K562 (cell line): ENCODE data around the gene CTNNBL1. TPM values are rescaled to one million over a fixed set of nuclear protein-coding genes. Genes with fewer than 3 reads are reported as not detected.
A peak's percentile ranks its signal among the peaks of the same experiment; 100 is the strongest.

Experiments
- ARNT ChIP-seq, 2 experiments: fragments of 450-650 bp; IDR thresholded peaks; 2 replicates each; pipeline ENCODE4 v1.6.1; 2016; ENCODE audit warnings: mild to moderate bottlenecking in 1 of 2
- HDAC2 ChIP-seq: fragments of 450-650 bp; IDR thresholded peaks from 2 replicates; pipeline ENCODE4 v1.6.1; 2016; ENCODE audit warnings: mild to moderate bottlenecking
- ZNF282 ChIP-seq: sonication (generic); formaldehyde crosslinking; IDR thresholded peaks from 2 replicates; pipeline ENCODE4 v1.8.1; 2023; ENCODE audit warnings: missing genetic modification reagents
- polyA plus RNA-seq, 8 experiments: library from polyadenylated mRNA; depleted of rRNA in 4 of 8; stranded (reverse) in 5 of 8; unstranded in 3 of 8; fragments of >200 nt; fragmentation: Nextera tagmentation in 2 of 8; fragmentation: Illumina TruSeq in 1 of 8; extraction: Ambion mirVana in 2 of 8; extraction: Trizol in 1 of 8; gene quantifications; 2 replicates each; pipeline versions ENCODE4 v1.2.1 to v1.2.3, GENCODE V29; 2011 to 2014; ENCODE audit warnings: inconsistent platforms in 1 of 8, missing spikeins in 1 of 8
- total RNA-seq, 7 experiments: library from RNA; depleted of rRNA in 6 of 7; stranded (reverse); fragments of >200 nt in 6 of 7; fragmentation: Illumina TruSeq in 2 of 7; extraction: Trizol in 2 of 7; gene quantifications; 2 replicates each; pipeline versions ENCODE4 v1.2.1 to v1.2.3, GENCODE V29; 2011 to 2021; ENCODE audit warnings: low replicate concordance in 1 of 7
- TF ChIP-seq, protein P1 (sequence below): fragments of 450-650 bp; IDR thresholded peaks from 2 replicates; pipeline ENCODE4 v1.6.1; 2016; ENCODE audit warnings: mild to moderate bottlenecking, moderate library complexity
- TF ChIP-seq, protein P2 (sequence below), 2 experiments: fragments of 450-650 bp in 1 of 2; sonication (generic) in 1 of 2; formaldehyde crosslinking in 1 of 2; IDR thresholded peaks; 2 replicates each; pipeline versions ENCODE4 v1.7.1 to v1.9.0; 2016 to 2022; ENCODE audit warnings: inconsistent platforms in 1 of 2, mild to moderate bottlenecking in 1 of 2, missing genetic modification reagents in 1 of 2

The CTNNBL1 gene
- total and polyA plus RNA-seq, 9 of the 15 experiments (the other 6 are each of a cell fraction or from before 2014, with no cell fraction given): 32.4 to 85.6 (median 43.6) TPM

DNA sequence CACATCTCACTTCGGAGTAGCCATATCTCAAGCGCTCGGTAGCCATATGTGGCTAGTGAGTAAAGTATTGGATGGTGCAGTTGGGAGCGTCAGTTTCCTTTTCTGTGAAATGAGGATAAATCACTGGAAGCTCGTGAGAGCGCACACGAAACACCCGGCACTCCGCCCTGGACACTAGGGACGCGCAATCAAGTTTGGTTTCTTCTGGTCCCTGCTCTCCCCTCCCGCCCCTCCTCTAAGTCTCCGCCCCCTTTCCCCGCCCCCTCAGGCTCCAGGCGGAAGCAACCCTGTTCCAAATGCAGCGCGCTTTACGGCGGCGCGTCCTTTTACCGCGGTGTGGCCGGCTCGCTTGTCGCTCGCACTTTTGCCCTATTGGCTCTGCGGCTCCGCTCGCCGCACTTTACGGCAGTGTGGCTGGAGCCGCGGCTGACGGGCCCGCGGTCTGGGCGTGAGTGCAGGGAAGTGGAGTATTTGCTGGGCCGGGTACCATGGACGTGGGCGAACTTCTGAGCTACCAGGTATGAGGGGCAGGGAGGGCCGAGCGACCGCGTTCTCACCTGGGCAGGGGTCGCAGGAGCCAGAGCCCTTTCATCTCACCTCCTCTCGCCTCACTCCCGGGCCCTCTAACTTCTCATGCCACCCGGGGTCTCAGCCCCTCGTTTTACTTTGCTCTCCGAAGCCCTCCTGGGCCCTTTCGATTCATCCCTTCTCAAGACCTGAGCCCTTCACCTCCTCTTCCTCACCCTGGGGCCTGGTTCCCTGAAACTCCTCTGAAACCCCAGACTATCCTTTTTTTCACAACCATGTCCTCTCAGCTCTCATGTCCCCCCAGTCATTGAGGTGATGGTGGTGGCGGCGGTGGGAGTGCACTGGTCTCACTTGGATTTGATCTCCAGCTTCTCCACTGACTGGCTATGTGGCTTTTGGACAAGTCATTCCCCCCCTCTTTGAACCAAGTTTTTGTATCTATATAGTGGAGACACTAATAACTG lies at the start of gene CTNNBL1 (continued):
- TF ChIP-seq ZNF282 (CRISPR knock-in tag) (no peak), HDAC2 (no peak), ARNT (IDR thresholded peaks at IDR 0.05) (no peak)
- TF ChIP-seq, protein P1, sequence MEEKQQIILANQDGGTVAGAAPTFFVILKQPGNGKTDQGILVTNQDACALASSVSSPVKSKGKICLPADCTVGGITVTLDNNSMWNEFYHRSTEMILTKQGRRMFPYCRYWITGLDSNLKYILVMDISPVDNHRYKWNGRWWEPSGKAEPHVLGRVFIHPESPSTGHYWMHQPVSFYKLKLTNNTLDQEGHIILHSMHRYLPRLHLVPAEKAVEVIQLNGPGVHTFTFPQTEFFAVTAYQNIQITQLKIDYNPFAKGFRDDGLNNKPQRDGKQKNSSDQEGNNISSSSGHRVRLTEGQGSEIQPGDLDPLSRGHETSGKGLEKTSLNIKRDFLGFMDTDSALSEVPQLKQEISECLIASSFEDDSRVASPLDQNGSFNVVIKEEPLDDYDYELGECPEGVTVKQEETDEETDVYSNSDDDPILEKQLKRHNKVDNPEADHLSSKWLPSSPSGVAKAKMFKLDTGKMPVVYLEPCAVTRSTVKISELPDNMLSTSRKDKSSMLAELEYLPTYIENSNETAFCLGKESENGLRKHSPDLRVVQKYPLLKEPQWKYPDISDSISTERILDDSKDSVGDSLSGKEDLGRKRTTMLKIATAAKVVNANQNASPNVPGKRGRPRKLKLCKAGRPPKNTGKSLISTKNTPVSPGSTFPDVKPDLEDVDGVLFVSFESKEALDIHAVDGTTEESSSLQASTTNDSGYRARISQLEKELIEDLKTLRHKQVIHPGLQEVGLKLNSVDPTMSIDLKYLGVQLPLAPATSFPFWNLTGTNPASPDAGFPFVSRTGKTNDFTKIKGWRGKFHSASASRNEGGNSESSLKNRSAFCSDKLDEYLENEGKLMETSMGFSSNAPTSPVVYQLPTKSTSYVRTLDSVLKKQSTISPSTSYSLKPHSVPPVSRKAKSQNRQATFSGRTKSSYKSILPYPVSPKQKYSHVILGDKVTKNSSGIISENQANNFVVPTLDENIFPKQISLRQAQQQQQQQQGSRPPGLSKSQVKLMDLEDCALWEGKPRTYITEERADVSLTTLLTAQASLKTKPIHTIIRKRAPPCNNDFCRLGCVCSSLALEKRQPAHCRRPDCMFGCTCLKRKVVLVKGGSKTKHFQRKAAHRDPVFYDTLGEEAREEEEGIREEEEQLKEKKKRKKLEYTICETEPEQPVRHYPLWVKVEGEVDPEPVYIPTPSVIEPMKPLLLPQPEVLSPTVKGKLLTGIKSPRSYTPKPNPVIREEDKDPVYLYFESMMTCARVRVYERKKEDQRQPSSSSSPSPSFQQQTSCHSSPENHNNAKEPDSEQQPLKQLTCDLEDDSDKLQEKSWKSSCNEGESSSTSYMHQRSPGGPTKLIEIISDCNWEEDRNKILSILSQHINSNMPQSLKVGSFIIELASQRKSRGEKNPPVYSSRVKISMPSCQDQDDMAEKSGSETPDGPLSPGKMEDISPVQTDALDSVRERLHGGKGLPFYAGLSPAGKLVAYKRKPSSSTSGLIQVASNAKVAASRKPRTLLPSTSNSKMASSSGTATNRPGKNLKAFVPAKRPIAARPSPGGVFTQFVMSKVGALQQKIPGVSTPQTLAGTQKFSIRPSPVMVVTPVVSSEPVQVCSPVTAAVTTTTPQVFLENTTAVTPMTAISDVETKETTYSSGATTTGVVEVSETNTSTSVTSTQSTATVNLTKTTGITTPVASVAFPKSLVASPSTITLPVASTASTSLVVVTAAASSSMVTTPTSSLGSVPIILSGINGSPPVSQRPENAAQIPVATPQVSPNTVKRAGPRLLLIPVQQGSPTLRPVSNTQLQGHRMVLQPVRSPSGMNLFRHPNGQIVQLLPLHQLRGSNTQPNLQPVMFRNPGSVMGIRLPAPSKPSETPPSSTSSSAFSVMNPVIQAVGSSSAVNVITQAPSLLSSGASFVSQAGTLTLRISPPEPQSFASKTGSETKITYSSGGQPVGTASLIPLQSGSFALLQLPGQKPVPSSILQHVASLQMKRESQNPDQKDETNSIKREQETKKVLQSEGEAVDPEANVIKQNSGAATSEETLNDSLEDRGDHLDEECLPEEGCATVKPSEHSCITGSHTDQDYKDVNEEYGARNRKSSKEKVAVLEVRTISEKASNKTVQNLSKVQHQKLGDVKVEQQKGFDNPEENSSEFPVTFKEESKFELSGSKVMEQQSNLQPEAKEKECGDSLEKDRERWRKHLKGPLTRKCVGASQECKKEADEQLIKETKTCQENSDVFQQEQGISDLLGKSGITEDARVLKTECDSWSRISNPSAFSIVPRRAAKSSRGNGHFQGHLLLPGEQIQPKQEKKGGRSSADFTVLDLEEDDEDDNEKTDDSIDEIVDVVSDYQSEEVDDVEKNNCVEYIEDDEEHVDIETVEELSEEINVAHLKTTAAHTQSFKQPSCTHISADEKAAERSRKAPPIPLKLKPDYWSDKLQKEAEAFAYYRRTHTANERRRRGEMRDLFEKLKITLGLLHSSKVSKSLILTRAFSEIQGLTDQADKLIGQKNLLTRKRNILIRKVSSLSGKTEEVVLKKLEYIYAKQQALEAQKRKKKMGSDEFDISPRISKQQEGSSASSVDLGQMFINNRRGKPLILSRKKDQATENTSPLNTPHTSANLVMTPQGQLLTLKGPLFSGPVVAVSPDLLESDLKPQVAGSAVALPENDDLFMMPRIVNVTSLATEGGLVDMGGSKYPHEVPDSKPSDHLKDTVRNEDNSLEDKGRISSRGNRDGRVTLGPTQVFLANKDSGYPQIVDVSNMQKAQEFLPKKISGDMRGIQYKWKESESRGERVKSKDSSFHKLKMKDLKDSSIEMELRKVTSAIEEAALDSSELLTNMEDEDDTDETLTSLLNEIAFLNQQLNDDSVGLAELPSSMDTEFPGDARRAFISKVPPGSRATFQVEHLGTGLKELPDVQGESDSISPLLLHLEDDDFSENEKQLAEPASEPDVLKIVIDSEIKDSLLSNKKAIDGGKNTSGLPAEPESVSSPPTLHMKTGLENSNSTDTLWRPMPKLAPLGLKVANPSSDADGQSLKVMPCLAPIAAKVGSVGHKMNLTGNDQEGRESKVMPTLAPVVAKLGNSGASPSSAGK: no peak
- TF ChIP-seq, protein P2, sequence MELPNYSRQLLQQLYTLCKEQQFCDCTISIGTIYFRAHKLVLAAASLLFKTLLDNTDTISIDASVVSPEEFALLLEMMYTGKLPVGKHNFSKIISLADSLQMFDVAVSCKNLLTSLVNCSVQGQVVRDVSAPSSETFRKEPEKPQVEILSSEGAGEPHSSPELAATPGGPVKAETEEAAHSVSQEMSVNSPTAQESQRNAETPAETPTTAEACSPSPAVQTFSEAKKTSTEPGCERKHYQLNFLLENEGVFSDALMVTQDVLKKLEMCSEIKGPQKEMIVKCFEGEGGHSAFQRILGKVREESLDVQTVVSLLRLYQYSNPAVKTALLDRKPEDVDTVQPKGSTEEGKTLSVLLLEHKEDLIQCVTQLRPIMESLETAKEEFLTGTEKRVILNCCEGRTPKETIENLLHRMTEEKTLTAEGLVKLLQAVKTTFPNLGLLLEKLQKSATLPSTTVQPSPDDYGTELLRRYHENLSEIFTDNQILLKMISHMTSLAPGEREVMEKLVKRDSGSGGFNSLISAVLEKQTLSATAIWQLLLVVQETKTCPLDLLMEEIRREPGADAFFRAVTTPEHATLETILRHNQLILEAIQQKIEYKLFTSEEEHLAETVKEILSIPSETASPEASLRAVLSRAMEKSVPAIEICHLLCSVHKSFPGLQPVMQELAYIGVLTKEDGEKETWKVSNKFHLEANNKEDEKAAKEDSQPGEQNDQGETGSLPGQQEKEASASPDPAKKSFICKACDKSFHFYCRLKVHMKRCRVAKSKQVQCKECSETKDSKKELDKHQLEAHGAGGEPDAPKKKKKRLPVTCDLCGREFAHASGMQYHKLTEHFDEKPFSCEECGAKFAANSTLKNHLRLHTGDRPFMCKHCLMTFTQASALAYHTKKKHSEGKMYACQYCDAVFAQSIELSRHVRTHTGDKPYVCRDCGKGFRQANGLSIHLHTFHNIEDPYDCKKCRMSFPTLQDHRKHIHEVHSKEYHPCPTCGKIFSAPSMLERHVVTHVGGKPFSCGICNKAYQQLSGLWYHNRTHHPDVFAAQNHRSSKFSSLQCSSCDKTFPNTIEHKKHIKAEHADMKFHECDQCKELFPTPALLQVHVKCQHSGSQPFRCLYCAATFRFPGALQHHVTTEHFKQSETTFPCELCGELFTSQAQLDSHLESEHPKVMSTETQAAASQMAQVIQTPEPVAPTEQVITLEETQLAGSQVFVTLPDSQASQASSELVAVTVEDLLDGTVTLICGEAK (IDR thresholded peaks at IDR 0.05): peak; percentile 67; the same call in 1 of the 2 replicates
- TF ChIP-seq, protein P2 (CRISPR knock-in tag; IDR thresholded peaks at IDR 0.05): no peak
